Measurements from ENCODE around the gene DTNB. TPM values are rescaled to one million over a fixed set of nuclear protein-coding genes. Genes with fewer than 3 reads are reported as not detected.

Gene DTNB
- polyA plus RNA-seq, 1 of the 3 experiments (the other 2 are of a cell fraction), result 15.3 TPM

GRCh38 chr2:25544445-25544844, 128.9 kb downstream of the DTNB start (continued):
- TF ChIP-seq FOSL2 (IDR thresholded peaks at IDR 0.05; ENCODE audit: borderline replicate concordance, low read depth) (no peak), RXRA (IDR thresholded peaks at IDR 0.05; ENCODE audit: borderline replicate concordance, low read depth) (no peak), ZBTB33 (IDR thresholded peaks at IDR 0.05; ENCODE audit: borderline replicate concordance, low read depth) (no peak), GATA2 (CRISPR knock-in tag; IDR thresholded peaks at IDR 0.05) (no peak), MXI1 (IDR thresholded peaks at IDR 0.05; ENCODE audit: low read depth, low read length) (no peak), TAF1 (IDR thresholded peaks at IDR 0.05; ENCODE audit: borderline replicate concordance, low read depth, low read length) (no peak)

DNA sequence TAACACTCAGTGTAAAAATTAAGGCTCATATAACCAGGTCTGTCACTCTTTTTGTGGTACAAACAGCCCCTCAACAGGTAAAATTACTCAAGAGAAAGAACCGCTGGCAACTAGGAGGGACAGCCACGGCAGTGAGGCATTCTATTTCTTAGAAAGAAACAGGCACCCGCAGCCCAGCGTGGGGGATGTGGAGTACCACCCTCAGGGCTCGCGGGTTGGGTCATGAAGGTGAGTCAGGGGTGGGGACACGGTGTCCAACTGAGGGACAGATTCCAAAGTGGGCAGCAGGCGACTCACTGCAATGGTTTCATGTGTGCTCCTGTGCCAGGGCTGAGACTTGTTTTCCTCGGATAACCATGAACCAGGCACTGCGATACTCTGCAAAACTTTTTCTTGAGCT, 129.4 kb downstream of the DTNB start:
- no peaks in the 10 kb centered on the region for H3K9me3 ChIP-seq
- H4K20me1 ChIP-seq (ENCODE audit: insufficient read depth), result no peaks in the 10 kb centered on the region
- H3K9ac ChIP-seq, result no peak overlapping the region
- H3K4me1 ChIP-seq (ENCODE audit: control insufficient read depth in 1 of 2, insufficient read depth in 2 of 2, low read depth in 1 of 2, low read length in 1 of 2), result peaks cover 7 to 8% of the 10 kb centered on the region in 2 experiments
- ChIA-PET CTCF (interaction anchor here (0.6 to 1.6 kb wide), 4 partner anchors 121 to 287 kb away, joined by 3 to 4 read pairs (median 3); no protein-coding TSS in a partner anchor), POLR2A (no interaction called here)
- H3K4me2 ChIP-seq, result no peak overlapping the region
- no peaks in the 10 kb centered on the region for H3K27me3 ChIP-seq (ENCODE audit: insufficient read depth)
- no peaks in the 10 kb centered on the region for H3K9me2 ChIP-seq
- DNase-seq, result no peak
- H3K4me3 ChIP-seq (ENCODE audit: low read depth in 2 of 2, low read length in 1 of 2), result no peak overlapping the region
- H3F3A ChIP-seq (replicated peaks; ENCODE audit: insufficient read depth), result no peaks in the 10 kb centered on the region
- 94% methylated on average over 10 of the region's 10 CpGs for WGBS (ENCODE audit: low lambda C conversion rate)
- no peaks in the 10 kb centered on the region for H3K79me2 ChIP-seq (ENCODE audit: insufficient read depth)
- no peaks in the 10 kb centered on the region for H3K36me3 ChIP-seq (replicated peaks in 1 of 2; ENCODE audit: control insufficient read depth in 1 of 2, insufficient read depth in 2 of 2, low read length in 1 of 2)
- TF ChIP-seq ZBTB33 (IDR thresholded peaks at IDR 0.05; ENCODE audit: borderline replicate concordance, low read depth) (no peak), GABPA (IDR thresholded peaks at IDR 0.05; ENCODE audit: low read depth) (no peak), ELF1 (IDR thresholded peaks at IDR 0.05) (no peak), FOXM1 (IDR thresholded peaks at IDR 0.05; ENCODE audit: low read depth) (no peak), TAF1 (IDR thresholded peaks at IDR 0.05; ENCODE audit: borderline replicate concordance, low read depth, low read length) (no peak), PBX3 (IDR thresholded peaks at IDR 0.05) (no peak), RAD21 (IDR thresholded peaks at IDR 0.05; ENCODE audit: low read length) (no peak), NRF1 (IDR thresholded peaks at IDR 0.05; ENCODE audit: low read depth, low read length) (no peak), POLR2AphosphoS5 (IDR thresholded peaks at IDR 0.05; ENCODE audit: low read depth, low read length) (no peak), GATA2 (CRISPR knock-in tag; IDR thresholded peaks at IDR 0.05) (no peak), RFX5 (IDR thresholded peaks at IDR 0.05; ENCODE audit: low read length) (no peak), FOSL2 (IDR thresholded peaks at IDR 0.05; ENCODE audit: borderline replicate concordance, low read depth) (no peak), EP300 (IDR thresholded peaks at IDR 0.05; ENCODE audit: borderline replicate concordance in 1 of 2, low read depth in 1 of 2, low read length in 1 of 2) (no peak), TCF12 (IDR thresholded peaks at IDR 0.05) (no peak), RCOR1 (IDR thresholded peaks at IDR 0.05; ENCODE audit: low read length) (no peak), RXRA (IDR thresholded peaks at IDR 0.05; ENCODE audit: borderline replicate concordance, low read depth) (no peak)
- TF ChIP-seq, protein P1, sequence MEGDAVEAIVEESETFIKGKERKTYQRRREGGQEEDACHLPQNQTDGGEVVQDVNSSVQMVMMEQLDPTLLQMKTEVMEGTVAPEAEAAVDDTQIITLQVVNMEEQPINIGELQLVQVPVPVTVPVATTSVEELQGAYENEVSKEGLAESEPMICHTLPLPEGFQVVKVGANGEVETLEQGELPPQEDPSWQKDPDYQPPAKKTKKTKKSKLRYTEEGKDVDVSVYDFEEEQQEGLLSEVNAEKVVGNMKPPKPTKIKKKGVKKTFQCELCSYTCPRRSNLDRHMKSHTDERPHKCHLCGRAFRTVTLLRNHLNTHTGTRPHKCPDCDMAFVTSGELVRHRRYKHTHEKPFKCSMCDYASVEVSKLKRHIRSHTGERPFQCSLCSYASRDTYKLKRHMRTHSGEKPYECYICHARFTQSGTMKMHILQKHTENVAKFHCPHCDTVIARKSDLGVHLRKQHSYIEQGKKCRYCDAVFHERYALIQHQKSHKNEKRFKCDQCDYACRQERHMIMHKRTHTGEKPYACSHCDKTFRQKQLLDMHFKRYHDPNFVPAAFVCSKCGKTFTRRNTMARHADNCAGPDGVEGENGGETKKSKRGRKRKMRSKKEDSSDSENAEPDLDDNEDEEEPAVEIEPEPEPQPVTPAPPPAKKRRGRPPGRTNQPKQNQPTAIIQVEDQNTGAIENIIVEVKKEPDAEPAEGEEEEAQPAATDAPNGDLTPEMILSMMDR (IDR thresholded peaks at IDR 0.05), result no peak
- TF ChIP-seq, protein P2, sequence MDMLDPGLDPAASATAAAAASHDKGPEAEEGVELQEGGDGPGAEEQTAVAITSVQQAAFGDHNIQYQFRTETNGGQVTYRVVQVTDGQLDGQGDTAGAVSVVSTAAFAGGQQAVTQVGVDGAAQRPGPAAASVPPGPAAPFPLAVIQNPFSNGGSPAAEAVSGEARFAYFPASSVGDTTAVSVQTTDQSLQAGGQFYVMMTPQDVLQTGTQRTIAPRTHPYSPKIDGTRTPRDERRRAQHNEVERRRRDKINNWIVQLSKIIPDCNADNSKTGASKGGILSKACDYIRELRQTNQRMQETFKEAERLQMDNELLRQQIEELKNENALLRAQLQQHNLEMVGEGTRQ (IDR thresholded peaks at IDR 0.05; ENCODE audit: borderline replicate concordance, low read depth, low read length), result no peak
- H3K27ac ChIP-seq (ENCODE audit: low read depth in 2 of 2, low read length in 1 of 2), result no peak overlapping the region
- H2AFZ ChIP-seq (ENCODE audit: low read depth), result no peak overlapping the region

Measured in SK-N-SH (cell line).